WTC11 (cell line): ENCODE results near the gene WWC1. TPM values are rescaled to one million over a fixed set of nuclear protein-coding genes. Genes with fewer than 3 reads are reported as not detected.

Experiments
- ATAC-seq: fragments of 200-7000 bp; cut with Tn5 transposase; 2 replicates; pipeline ENCODE4 v1.10.0; 2021; ENCODE audit warnings: mild to moderate bottlenecking, moderate library complexity
- CTCF ChIA-PET: fragments of 300-600 bp; sonication (Branson Sonifier 250); formaldehyde crosslinking; loops from one replicate; lab custom pipeline; 2021; ENCODE audit warnings: antibody characterized with exemption; lab: Charles Lee
- POLR2A ChIA-PET: fragments of 350-600 bp; sonication (Branson Sonifier 250); formaldehyde crosslinking; loops from one replicate; lab custom pipeline; 2021; ENCODE audit warnings: antibody characterized with exemption; lab: Charles Lee
- DNase-seq: peaks from one replicate; pipeline ENCODE4 v3.0.0; 2021; ENCODE audit warnings: low spot score
- H3K27ac Mint-ChIP-seq: 2 replicates; pipeline ENCODE4 v1.8.0; 2021; ENCODE audit warnings: mixed read lengths
- H3K27me3 Mint-ChIP-seq: 2 replicates; pipeline ENCODE4 v1.8.0; 2021; ENCODE audit warnings: low read depth, mild to moderate bottlenecking, moderate library complexity, mixed read lengths
- H3K36me3 Mint-ChIP-seq: 2 replicates; pipeline ENCODE4 v1.8.0; 2021; ENCODE audit warnings: mixed read lengths
- H3K4me1 Mint-ChIP-seq: 2 replicates; pipeline ENCODE4 v1.8.0; 2022; ENCODE audit warnings: mixed read lengths
- H3K4me3 Mint-ChIP-seq: 2 replicates; pipeline ENCODE4 v1.8.0; 2021; ENCODE audit warnings: mild to moderate bottlenecking, moderate library complexity, mixed read lengths
- H3K9me3 Mint-ChIP-seq: 2 replicates; pipeline ENCODE4 v1.8.0; 2021; ENCODE audit warnings: mixed read lengths
- CREB1 ChIP-seq: sonication (generic); formaldehyde crosslinking; IDR thresholded peaks from 2 replicates; pipeline ENCODE4 v1.8.0; 2023; ENCODE audit warnings: mild to moderate bottlenecking, missing genetic modification reagents
- E2F5 ChIP-seq: sonication (generic); formaldehyde crosslinking; IDR thresholded peaks from 2 replicates; pipeline ENCODE4 v1.8.1; 2022; ENCODE audit warnings: mild to moderate bottlenecking, moderate library complexity, missing genetic modification reagents
- ESRRA ChIP-seq: sonication (generic); formaldehyde crosslinking; IDR thresholded peaks from 2 replicates; pipeline ENCODE4 v1.8.1; 2022; ENCODE audit warnings: mild to moderate bottlenecking, missing genetic modification reagents, borderline replicate concordance
- ETV6 ChIP-seq: sonication (generic); formaldehyde crosslinking; IDR thresholded peaks from 2 replicates; pipeline ENCODE4 v1.8.1; 2022; ENCODE audit warnings: mild to moderate bottlenecking, missing genetic modification reagents
- FOXJ3 ChIP-seq: sonication (generic); formaldehyde crosslinking; IDR thresholded peaks from 2 replicates; pipeline ENCODE4 v1.9.0; 2021; ENCODE audit warnings: missing genetic modification reagents, mild to moderate bottlenecking, borderline replicate concordance
- GRHL2 ChIP-seq: fragments of 250-450 bp; sonication (Bioruptor Pico); IDR thresholded peaks from 2 replicates; pipeline ENCODE4 v1.8.0; 2022; ENCODE audit warnings: mild to moderate bottlenecking, moderate library complexity; ENCODE audit not compliant: insufficient replicate concordance, severe bottlenecking
- MYBL2 ChIP-seq: sonication (generic); formaldehyde crosslinking; IDR thresholded peaks from 2 replicates; pipeline ENCODE4 v1.8.1; 2023; ENCODE audit warnings: mild to moderate bottlenecking, moderate library complexity, missing genetic modification reagents
- NR3C1 ChIP-seq: sonication (generic); formaldehyde crosslinking; conservative IDR thresholded peaks from 2 replicates; pipeline ENCODE4 v1.8.1; 2023; ENCODE audit warnings: low read depth, mild to moderate bottlenecking, missing genetic modification reagents
- PRRX2 ChIP-seq: fragments of 250-450 bp; sonication (Bioruptor Pico); IDR thresholded peaks from 2 replicates; pipeline ENCODE4 v1.8.0; 2021; ENCODE audit warnings: mild to moderate bottlenecking
- SOX15 ChIP-seq: fragments of 250-450 bp; sonication (Bioruptor Pico); IDR thresholded peaks from 2 replicates; pipeline ENCODE4 v1.9.0; 2021; ENCODE audit warnings: mild to moderate bottlenecking
- ZBTB21 ChIP-seq: sonication (generic); formaldehyde crosslinking; IDR thresholded peaks from 2 replicates; pipeline ENCODE4 v1.8.1; 2023; ENCODE audit warnings: mild to moderate bottlenecking, missing genetic modification reagents, borderline replicate concordance
- ZNF317 ChIP-seq: sonication (generic); formaldehyde crosslinking; IDR thresholded peaks from 2 replicates; pipeline ENCODE4 v1.8.1; 2023; ENCODE audit warnings: low read depth, mild to moderate bottlenecking, moderate library complexity, missing genetic modification reagents, borderline replicate concordance
- ZNF671 ChIP-seq: fragments of 250-450 bp; sonication (Bioruptor Pico); IDR thresholded peaks from 2 replicates; pipeline ENCODE4 v1.8.0; 2021; ENCODE audit warnings: mild to moderate bottlenecking
- total RNA-seq: library from RNA; stranded (reverse); gene quantifications from 3 replicates; pipeline ENCODE4 v1.2.3, GENCODE V29; 2021
- TF ChIP-seq, protein P1 (sequence below): sonication (generic); formaldehyde crosslinking; IDR thresholded peaks from 2 replicates; pipeline ENCODE4 v1.8.1; 2022; ENCODE audit warnings: low read depth, missing genetic modification reagents, borderline replicate concordance
- TF ChIP-seq, protein P2 (sequence below): sonication (generic); formaldehyde crosslinking; IDR thresholded peaks from 2 replicates; pipeline ENCODE4 v1.8.1; 2022; ENCODE audit warnings: mild to moderate bottlenecking, missing genetic modification reagents, moderate library complexity, borderline replicate concordance
- TF ChIP-seq, protein P3 (sequence below): sonication (generic); formaldehyde crosslinking; IDR thresholded peaks from 2 replicates; pipeline ENCODE4 v1.8.1; 2023; ENCODE audit warnings: mild to moderate bottlenecking, moderate library complexity, missing genetic modification reagents

The WWC1 gene
- total RNA-seq, 1 experiment from 2014 or later: 48.4 TPM

DNA sequence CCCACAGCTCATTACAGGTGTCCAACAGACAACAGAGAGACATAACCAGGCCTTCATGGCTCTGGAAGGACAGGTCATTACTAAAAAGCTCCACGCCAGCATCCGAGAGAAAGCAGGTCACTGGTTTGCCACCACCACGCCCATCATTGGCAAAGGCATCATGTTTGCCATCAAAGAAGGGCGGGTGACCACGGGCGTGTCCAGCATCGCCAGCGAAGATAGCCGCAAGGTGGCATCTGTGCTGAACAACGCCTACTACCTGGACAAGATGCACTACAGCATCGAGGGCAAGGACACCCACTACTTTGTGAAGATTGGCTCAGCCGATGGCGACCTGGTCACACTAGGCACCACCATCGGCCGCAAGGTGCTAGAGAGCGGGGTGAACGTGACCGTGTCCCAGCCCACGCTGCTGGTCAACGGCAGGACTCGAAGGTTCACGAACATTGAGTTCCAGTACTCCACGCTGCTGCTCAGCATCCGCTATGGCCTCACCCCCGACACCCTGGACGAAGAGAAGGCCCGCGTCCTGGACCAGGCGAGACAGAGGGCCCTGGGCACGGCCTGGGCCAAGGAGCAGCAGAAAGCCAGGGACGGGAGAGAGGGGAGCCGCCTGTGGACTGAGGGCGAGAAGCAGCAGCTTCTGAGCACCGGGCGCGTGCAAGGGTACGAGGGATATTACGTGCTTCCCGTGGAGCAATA lies 29.3 kb upstream of the WWC1 start (continued):
- no peak for TF ChIP-seq ZBTB21 (CRISPR knock-in tag)
- TF ChIP-seq, protein P1, sequence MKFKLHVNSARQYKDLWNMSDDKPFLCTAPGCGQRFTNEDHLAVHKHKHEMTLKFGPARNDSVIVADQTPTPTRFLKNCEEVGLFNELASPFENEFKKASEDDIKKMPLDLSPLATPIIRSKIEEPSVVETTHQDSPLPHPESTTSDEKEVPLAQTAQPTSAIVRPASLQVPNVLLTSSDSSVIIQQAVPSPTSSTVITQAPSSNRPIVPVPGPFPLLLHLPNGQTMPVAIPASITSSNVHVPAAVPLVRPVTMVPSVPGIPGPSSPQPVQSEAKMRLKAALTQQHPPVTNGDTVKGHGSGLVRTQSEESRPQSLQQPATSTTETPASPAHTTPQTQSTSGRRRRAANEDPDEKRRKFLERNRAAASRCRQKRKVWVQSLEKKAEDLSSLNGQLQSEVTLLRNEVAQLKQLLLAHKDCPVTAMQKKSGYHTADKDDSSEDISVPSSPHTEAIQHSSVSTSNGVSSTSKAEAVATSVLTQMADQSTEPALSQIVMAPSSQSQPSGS (CRISPR knock-in tag): no peak
- no peak for TF ChIP-seq PRRX2
- no peak for TF ChIP-seq MYBL2 (CRISPR knock-in tag)
- no peak for TF ChIP-seq CREB1 (CRISPR knock-in tag)
- TF ChIP-seq, protein P2, sequence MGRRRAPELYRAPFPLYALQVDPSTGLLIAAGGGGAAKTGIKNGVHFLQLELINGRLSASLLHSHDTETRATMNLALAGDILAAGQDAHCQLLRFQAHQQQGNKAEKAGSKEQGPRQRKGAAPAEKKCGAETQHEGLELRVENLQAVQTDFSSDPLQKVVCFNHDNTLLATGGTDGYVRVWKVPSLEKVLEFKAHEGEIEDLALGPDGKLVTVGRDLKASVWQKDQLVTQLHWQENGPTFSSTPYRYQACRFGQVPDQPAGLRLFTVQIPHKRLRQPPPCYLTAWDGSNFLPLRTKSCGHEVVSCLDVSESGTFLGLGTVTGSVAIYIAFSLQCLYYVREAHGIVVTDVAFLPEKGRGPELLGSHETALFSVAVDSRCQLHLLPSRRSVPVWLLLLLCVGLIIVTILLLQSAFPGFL: no peak
- TF ChIP-seq, protein P3, sequence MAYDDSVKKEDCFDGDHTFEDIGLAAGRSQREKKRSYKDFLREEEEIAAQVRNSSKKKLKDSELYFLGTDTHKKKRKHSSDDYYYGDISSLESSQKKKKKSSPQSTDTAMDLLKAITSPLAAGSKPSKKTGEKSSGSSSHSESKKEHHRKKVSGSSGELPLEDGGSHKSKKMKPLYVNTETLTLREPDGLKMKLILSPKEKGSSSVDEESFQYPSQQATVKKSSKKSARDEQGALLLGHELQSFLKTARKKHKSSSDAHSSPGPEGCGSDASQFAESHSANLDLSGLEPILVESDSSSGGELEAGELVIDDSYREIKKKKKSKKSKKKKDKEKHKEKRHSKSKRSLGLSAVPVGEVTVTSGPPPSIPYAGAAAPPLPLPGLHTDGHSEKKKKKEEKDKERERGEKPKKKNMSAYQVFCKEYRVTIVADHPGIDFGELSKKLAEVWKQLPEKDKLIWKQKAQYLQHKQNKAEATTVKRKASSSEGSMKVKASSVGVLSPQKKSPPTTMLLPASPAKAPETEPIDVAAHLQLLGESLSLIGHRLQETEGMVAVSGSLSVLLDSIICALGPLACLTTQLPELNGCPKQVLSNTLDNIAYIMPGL (CRISPR knock-in tag): no peak
- TF ChIP-seq ETV6: no peak

DNA sequence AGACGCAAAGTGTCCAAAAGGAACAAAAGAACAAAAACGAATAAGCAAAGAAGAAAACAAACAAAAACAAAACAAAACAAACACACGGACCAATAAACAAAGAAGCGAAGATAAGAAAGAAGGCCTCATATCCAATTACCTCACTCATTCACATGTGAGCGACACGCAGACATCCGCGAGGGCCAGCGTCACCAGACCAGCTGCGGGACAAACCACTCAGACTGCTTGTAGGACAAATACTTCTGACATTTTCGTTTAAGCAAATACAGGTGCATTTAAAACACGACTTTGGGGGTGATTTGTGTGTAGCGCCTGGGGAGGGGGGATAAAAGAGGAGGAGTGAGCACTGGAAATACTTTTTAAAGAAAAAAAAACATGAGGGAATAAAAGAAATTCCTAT lies 28.3 kb upstream of the WWC1 start:
- H3K27me3 Mint-ChIP-seq: peaks cover 4% of the 10 kb centered on the region; the same call in 1 of the 2 replicates
- TF ChIP-seq SOX15 (CRISPR knock-in tag): no peak
- TF ChIP-seq ZNF671: no peak
- no peak for TF ChIP-seq NR3C1 (CRISPR knock-in tag)
- no peak for TF ChIP-seq GRHL2
- TF ChIP-seq ZBTB21 (CRISPR knock-in tag): no peak
- no peak for TF ChIP-seq ZNF317 (CRISPR knock-in tag)
- TF ChIP-seq ESRRA (CRISPR knock-in tag): no peak
- TF ChIP-seq FOXJ3 (CRISPR knock-in tag): no peak
- TF ChIP-seq, all 79 proteins: peak for 0
- ATAC-seq (no peak), DNase-seq (no peak)
- Mint-ChIP-seq H3K9me3 (no peaks in the 10 kb centered on the region), H3K4me1 (no peaks in the 10 kb centered on the region), H3K36me3 (no peaks in the 10 kb centered on the region), H3K4me3 (no peak overlapping the region), H3K27ac (no peak overlapping the region)
- ChIA-PET POLR2A (no interaction called here), CTCF (no interaction called here)

- TF ChIP-seq E2F5 (CRISPR knock-in tag): no peak
These were observed 25.4 kb upstream of the WWC1 start for GRCh38 chr5:168266016-168266415.

More at GRCh38 chr5:168266016-168266415, 25.4 kb upstream of the WWC1 start:
- H3K4me3 Mint-ChIP-seq: no peak overlapping the region
- CTCF ChIA-PET: no interaction called here
- H3K27me3 Mint-ChIP-seq: peaks cover 14% of the 10 kb centered on the region
- H3K4me1 Mint-ChIP-seq: peaks cover 23% of the 10 kb centered on the region
- DNase-seq: no peak
- no peaks in the 10 kb centered on the region for H3K36me3 Mint-ChIP-seq
- H3K9me3 Mint-ChIP-seq: no peaks in the 10 kb centered on the region
- no peak for ATAC-seq
- no peak overlapping the region for H3K27ac Mint-ChIP-seq
- POLR2A ChIA-PET: interaction anchor here (0.6 kb wide), 1 partner anchor 473 kb away, joined by 3 read pairs; no protein-coding TSS in a partner anchor
